Measurements from ENCODE around the gene COP1. TPM values are rescaled to one million over a fixed set of nuclear protein-coding genes. Genes with fewer than 3 reads are reported as not detected.

COP1 gene
- total RNA-seq, 1 experiment from 2014 or later, result 33.1 TPM

GRCh38 chr1:176073524-176074157 lies 133.4 kb downstream of the COP1 start:
- Histone ChIP-seq H3K4me1 (ENCODE audit: control insufficient read depth in 1 of 2, insufficient read depth in 2 of 2, low read length in 2 of 2) (no peaks in the 10 kb centered on the region), H3K9me3 (ENCODE audit: control insufficient read depth in 1 of 2, insufficient read depth in 1 of 2, low read depth in 1 of 2, low read length in 2 of 2) (no peaks in the 10 kb centered on the region), H3K27ac (ENCODE audit: low read depth, low read length) (no peak overlapping the region), H4K20me1 (ENCODE audit: insufficient read depth) (peaks cover 6% of the 10 kb centered on the region), H3K4me3 (replicated peaks in 1 of 2; ENCODE audit: low read depth in 1 of 2, low read length in 2 of 2) (no peak overlapping the region), H3K9ac (ENCODE audit: low read length) (no peak overlapping the region), H3K36me3 (ENCODE audit: control insufficient read depth in 1 of 2, insufficient read depth in 2 of 2, low read length in 2 of 2) (no peaks in the 10 kb centered on the region), H3K27me3 (ENCODE audit: insufficient read depth, low read length) (no peaks in the 10 kb centered on the region), H3K4me2 (ENCODE audit: low read length) (no peak overlapping the region), H2AFZ (ENCODE audit: low read depth, low read length, poor library complexity, severe bottlenecking) (no peak overlapping the region), H3K79me2 (ENCODE audit: insufficient read depth, low read length) (peaks cover 20% of the 10 kb centered on the region), H3K9me2 (ENCODE audit: insufficient read depth) (no peaks in the 10 kb centered on the region)
- DNase-seq (ENCODE audit: low read depth, low spot score) (peak; percentile 52), ATAC-seq (peak; percentile 85)
- RAD21 ChIA-PET (ENCODE audit: low non-redundant PET in 1 of 2, low total read pairs in 2 of 2, uncharacterized antibody in 2 of 2, unreplicated experiment in 2 of 2), result no interaction called here
- POLR2A ChIA-PET, result no interaction called here
- TF ChIP-seq RAD21 (IDR thresholded peaks at IDR 0.05; ENCODE audit: low read depth) (peak; percentile 73), YY1 (IDR thresholded peaks at IDR 0.05; ENCODE audit: extremely low read depth, insufficient replicate concordance, low read depth, low read length) (no peak), CTCF (IDR thresholded peaks at IDR 0.05 in 2 of 3, conservative IDR thresholded peaks at IDR 0.05 in 1 of 3; ENCODE audit: borderline replicate concordance in 1 of 3, insufficient read depth in 1 of 3, low read depth in 2 of 3, low read length in 2 of 3) (peak; percentile 55 to 83 (median 57))
- intact Hi-C loops (cut with micrococcal nuclease), result loop anchor here (1.0 to 5.0 kb wide), 3 partner anchors 591 to 921 kb away; no protein-coding TSS in a partner anchor
- CTCF ChIA-PET, result interaction anchor here (1.4 to 1.8 kb wide), 5 partner anchors 20 to 927 kb away, joined by 3 to 5 read pairs (median 3); no protein-coding TSS in a partner anchor
- BruUV-seq (replicated peaks), result no TSS peak

GRCh38 chr1:176068901-176069300 lies 138.2 kb downstream of the COP1 start:
- H3K79me2 ChIP-seq (ENCODE audit: insufficient read depth, low read length), result no peaks in the 10 kb centered on the region
- ATAC-seq (no peak), DNase-seq (ENCODE audit: low read depth, low spot score) (no peak)
- no peaks in the 10 kb centered on the region for H3K9me2 ChIP-seq (ENCODE audit: insufficient read depth)
- no TSS peak for BruUV-seq (replicated peaks)
- no peak for TF ChIP-seq MAX (IDR thresholded peaks at IDR 0.05)
- no peaks in the 10 kb centered on the region for H3K4me1 ChIP-seq (ENCODE audit: control insufficient read depth in 1 of 2, insufficient read depth in 2 of 2, low read length in 2 of 2)
- H3K9me3 ChIP-seq (ENCODE audit: control insufficient read depth in 1 of 2, insufficient read depth in 1 of 2, low read depth in 1 of 2, low read length in 2 of 2), result no peaks in the 10 kb centered on the region
- H3K9ac ChIP-seq (ENCODE audit: low read length), result no peak overlapping the region
- ChIA-PET POLR2A (no interaction called here), CTCF (no interaction called here), RAD21 (ENCODE audit: low non-redundant PET in 1 of 2, low total read pairs in 2 of 2, uncharacterized antibody in 2 of 2, unreplicated experiment in 2 of 2) (no interaction called here)
- H3K27ac ChIP-seq (ENCODE audit: low read depth, low read length), result no peak overlapping the region
- no peak overlapping the region for H3K4me2 ChIP-seq (ENCODE audit: low read length)
- H3K36me3 ChIP-seq (ENCODE audit: control insufficient read depth in 1 of 2, insufficient read depth in 2 of 2, low read length in 2 of 2), result no peaks in the 10 kb centered on the region
- H4K20me1 ChIP-seq (ENCODE audit: insufficient read depth), result peaks cover 6% of the 10 kb centered on the region
- no peak overlapping the region for H2AFZ ChIP-seq (ENCODE audit: low read depth, low read length, poor library complexity, severe bottlenecking)
- H3K4me3 ChIP-seq (replicated peaks in 1 of 2; ENCODE audit: low read depth in 1 of 2, low read length in 2 of 2), result no peak overlapping the region
- no peaks in the 10 kb centered on the region for H3K27me3 ChIP-seq (ENCODE audit: insufficient read depth, low read length)
- intact Hi-C loops (cut with micrococcal nuclease), result no loop called here

All from HCT116 (cell line).